Muscle layer of colon (tissue), 2 donors: ENCODE results near the gene POC1A.

Experiments
- H3K27ac ChIP-seq: one replicate; pipeline ENCODE4 v1.7.0; 2013; ENCODE audit warnings: low read depth, mild to moderate bottlenecking, low read length, moderate library complexity
- H3K27me3 ChIP-seq, 2 donors: one replicate each; pipeline ENCODE4 v1.7.0; 2013; ENCODE audit warnings: low read length in 2 of 2, mild to moderate bottlenecking in 2 of 2; ENCODE audit not compliant: insufficient read depth in 2 of 2, control insufficient read depth in 1 of 2
- H3K36me3 ChIP-seq: one replicate; pipeline ENCODE4 v1.7.0; 2013; ENCODE audit warnings: mild to moderate bottlenecking, low read length; ENCODE audit not compliant: insufficient read depth
- H3K4me1 ChIP-seq: one replicate; pipeline ENCODE4 v1.7.0; 2013; ENCODE audit warnings: mild to moderate bottlenecking, low read length; ENCODE audit not compliant: insufficient read depth
- H3K4me3 ChIP-seq, 2 donors: one replicate each; pipeline ENCODE4 v1.7.0; 2013; ENCODE audit warnings: low read length in 2 of 2, low read depth in 1 of 2, mild to moderate bottlenecking in 1 of 2, moderate library complexity in 1 of 2
- H3K9ac ChIP-seq: one replicate; pipeline ENCODE4 v1.7.0; 2013; ENCODE audit warnings: low read length
- H3K9me3 ChIP-seq: one replicate; pipeline ENCODE4 v1.7.0; 2013; ENCODE audit warnings: mild to moderate bottlenecking, low read length
- donor health status: abdominal sarcoma.
- donor health status: Adenocarcinoma of cecum.

The POC1A gene

DNA sequence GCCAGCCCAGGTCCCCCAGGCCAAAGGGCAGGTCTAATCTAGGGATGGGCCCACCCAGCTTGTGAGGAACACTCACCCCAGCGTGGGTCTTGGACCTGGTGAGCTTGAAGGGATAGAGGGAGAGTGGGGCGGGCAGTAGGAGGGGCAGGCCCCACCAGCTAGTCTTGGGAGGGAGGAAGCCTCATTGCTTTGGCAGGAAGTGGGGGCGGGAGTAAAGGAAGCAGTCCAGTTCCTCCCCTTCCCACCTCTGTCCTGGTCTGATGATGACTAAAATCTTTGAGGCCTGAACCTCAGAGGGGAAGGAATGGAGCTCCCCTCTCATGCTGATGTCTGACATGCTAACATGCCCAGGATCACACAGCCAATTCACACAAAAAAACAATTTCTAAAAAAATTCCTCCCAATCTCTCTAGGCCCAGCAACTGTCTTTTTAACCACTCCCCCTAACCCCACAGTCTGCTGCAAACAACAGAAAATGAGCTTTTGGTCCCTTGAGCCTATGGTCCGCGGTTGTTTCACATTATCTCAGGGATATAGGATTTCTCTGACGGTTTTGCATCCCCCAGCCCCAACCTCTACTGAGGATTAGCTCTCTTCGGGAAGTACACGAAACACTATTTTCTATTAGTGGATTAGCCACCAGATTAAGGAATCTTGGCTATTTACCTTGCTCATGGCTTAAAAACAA is 67.1 kb downstream of the POC1A start:
- no peaks in the 10 kb centered on the region for H3K9me3 ChIP-seq
- no peak overlapping the region for H3K9ac ChIP-seq
- no peaks in the 10 kb centered on the region for H3K36me3 ChIP-seq
- H3K27ac ChIP-seq = no peak overlapping the region
- no peaks in the 10 kb centered on the region for H3K27me3 ChIP-seq
- no peaks in the 10 kb centered on the region for H3K4me1 ChIP-seq
- H3K4me3 ChIP-seq = no peak overlapping the region

DNA sequence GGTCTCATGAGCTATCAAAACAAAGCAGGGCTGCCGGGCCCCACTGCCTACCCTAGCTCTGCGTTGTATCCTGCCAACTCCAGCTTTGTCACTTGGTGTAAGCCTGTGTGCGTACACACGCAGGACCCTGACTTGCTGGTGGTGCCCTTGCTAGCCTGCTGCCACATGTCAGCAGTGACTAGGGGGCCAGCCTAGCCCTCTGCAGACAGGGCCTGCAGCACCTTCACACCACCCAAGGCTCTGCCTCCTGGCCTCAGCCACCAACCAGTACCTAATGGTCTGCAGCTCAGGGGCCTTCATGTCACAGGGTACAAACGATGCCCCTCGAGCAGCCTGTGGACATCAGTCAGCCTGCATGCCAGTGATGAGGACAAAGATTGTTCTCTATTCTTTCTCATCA is 67.8 kb downstream of the POC1A start:
- Histone ChIP-seq H3K9me3 (no peaks in the 10 kb centered on the region), H3K4me1 (no peaks in the 10 kb centered on the region), H3K9ac (no peak overlapping the region), H3K36me3 (no peaks in the 10 kb centered on the region), H3K27ac (no peak overlapping the region), H3K27me3 (no peaks in the 10 kb centered on the region), H3K4me3 (no peak overlapping the region)

DNA sequence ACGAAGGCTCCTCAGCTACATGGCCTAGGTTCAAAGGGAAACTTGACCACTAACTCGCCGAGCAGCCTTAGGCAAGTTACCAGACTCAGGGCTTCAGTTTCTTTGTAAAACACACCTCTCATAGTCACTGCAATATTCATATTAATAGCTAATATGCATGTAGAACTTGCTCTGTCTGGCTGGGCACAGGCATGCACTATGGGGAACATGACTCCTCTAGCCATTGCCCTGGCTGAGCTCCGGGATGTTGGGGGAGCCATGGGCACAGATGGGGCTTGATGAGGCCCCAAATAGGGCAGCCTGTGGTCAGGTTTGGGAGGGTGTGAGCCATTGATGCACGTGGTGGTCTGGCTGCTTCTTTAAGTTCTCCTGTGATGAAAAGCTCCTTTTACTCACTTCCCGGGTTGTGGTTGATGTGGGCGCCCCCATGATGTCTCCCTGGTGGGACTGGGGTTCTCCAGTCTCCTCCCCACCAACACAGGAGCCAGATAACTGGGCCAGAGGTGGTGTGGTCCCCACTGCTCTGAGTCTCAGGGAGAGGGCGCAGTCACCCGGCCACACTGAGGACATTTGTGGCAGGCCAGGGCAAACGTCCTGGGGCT is 68.4 kb downstream of the POC1A start:
- Histone ChIP-seq H3K27me3 (no peaks in the 10 kb centered on the region), H3K36me3 (no peaks in the 10 kb centered on the region), H3K9me3 (no peaks in the 10 kb centered on the region), H3K4me3 (no peak overlapping the region), H3K4me1 (no peaks in the 10 kb centered on the region), H3K9ac (no peak overlapping the region), H3K27ac (no peak overlapping the region)

DNA sequence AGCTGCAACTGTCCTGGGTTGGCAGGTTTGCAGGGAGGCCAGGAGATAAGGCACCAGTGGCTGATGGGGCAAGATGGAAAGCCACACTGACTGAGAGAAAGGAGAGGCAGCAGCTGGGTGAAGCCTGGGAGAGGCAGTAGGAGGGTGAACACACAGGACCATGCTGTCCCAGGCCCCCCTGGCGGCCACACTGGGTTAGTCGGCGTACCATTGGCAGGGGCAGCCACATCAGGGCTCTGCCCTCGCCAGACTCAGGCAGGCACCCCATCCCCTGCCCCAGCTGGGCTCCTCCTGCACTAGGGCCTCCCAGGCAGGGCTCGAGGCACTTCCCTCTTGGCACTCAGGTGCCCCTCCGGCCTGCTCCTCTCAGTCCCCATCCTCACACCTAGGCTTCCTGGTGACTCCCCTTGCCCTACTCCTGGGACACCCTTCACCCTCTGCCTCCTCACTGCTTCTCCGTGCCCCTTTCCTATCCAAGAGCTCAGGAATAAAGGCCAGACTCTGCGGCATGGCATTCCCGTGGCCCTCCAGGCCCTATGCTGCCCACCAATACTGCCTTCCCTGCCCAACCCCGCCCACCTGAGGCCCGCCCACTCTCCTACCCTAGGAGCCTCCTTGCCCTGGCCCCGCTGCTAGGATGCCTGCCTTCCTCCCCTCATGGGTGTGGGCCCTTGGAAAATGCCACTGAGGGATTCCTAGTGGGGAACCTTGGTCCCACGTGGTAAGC is 69.1 kb downstream of the POC1A start:
- no peak overlapping the region for H3K4me3 ChIP-seq
- no peaks in the 10 kb centered on the region for H3K27me3 ChIP-seq
- no peaks in the 10 kb centered on the region for H3K4me1 ChIP-seq
- no peak overlapping the region for H3K27ac ChIP-seq
- no peaks in the 10 kb centered on the region for H3K9me3 ChIP-seq
- H3K9ac ChIP-seq = no peak overlapping the region
- H3K36me3 ChIP-seq = no peaks in the 10 kb centered on the region

DNA sequence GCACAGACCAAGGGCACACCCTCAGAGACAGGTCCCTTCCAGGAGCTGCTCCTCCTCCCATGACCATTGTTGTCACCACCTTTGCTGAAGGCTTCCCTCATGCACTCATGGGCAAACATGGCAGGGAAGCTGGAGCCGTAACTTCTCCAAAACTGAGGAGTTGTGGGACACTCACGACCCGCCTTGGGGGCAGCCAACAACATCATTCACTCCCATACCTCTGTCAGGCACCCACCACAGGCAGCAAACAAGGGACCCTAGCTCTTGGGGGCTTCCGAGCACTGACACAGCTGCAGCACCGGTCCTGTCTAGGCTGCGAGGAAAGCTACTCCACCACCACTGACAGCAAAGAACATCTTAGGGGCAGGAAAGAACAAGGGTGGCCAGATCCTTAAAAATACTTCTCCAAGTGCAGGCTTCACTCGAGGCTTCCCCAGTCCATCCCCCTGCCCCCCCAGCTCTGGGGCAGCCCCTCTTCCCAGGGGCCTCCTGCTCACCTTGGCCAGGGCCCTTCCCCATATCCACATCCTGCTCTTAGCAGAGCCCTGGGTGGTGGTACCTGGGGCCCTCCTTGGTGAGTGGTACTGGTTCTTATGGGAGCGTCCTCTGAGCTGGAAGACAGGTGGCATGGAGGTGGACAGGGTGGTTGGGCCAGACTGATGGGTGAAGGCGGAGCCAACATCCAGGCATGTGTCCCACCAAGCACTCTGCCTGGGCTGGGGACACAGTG is 69.8 kb downstream of the POC1A start:
- H3K27ac ChIP-seq = no peak overlapping the region

DNA sequence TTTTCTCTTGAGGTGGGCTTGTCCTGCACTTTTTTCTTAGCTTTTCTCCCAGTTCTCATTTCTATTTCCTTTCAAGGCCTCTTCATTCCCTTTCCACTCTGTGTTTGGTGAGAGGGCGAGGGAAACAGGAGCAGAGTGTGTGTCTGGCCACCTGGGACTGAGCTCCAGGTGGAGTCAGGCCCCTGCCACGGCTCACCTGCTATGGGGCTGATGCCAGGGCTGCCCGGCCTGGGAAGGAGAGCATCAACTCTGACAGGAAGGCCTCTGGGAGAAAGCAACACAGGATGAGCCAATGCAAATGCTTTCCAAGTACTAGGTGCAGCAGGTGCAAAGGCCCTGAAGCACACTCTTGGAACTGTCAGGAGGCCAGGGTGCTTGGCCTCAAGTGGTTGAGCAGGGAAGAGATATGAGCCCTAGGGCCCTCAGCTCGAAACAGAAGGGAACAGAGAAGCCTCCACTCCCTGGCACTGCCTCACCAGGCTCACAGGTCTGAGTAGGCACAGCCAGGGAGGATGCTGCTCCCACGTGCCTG is 70.6 kb downstream of the POC1A start:
- no peaks in the 10 kb centered on the region for H3K27me3 ChIP-seq
- no peak overlapping the region for H3K27ac ChIP-seq
- H3K9ac ChIP-seq = no peak overlapping the region
- H3K36me3 ChIP-seq = no peaks in the 10 kb centered on the region
- no peaks in the 10 kb centered on the region for H3K9me3 ChIP-seq
- H3K4me1 ChIP-seq = no peaks in the 10 kb centered on the region
- no peak overlapping the region for H3K4me3 ChIP-seq

More for the DNA sequence above, 69.8 kb downstream of the POC1A start:
- Histone ChIP-seq H3K36me3 (no peaks in the 10 kb centered on the region), H3K4me3 (no peak overlapping the region), H3K9me3 (no peaks in the 10 kb centered on the region), H3K27me3 (no peaks in the 10 kb centered on the region), H3K4me1 (no peaks in the 10 kb centered on the region), H3K9ac (no peak overlapping the region)

DNA sequence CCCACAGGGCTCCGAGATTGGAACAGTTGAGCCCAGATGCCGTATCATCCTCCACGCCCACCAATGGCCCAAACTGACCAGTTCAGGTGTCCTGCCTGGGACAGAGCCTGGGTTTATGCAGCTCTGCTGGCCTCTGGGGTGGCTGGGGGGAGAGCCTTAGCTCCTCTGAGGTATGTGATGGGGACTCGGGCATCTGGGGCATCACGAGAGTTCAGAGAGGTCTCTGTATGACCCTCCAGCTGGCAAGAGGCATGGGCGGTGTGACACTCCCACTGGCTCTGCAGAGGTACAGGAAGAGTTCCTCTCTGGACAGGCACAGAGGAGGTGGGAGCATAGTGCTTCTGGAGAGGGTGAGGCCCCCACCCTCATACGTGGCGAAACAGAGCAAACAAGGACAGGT is 71.3 kb downstream of the POC1A start:
- H3K27ac ChIP-seq = no peak overlapping the region
- no peaks in the 10 kb centered on the region for H3K27me3 ChIP-seq
- H3K9ac ChIP-seq = no peak overlapping the region
- no peaks in the 10 kb centered on the region for H3K9me3 ChIP-seq
- H3K4me1 ChIP-seq = peaks cover 2% of the 10 kb centered on the region
- H3K4me3 ChIP-seq = no peak overlapping the region
- H3K36me3 ChIP-seq = no peaks in the 10 kb centered on the region

DNA sequence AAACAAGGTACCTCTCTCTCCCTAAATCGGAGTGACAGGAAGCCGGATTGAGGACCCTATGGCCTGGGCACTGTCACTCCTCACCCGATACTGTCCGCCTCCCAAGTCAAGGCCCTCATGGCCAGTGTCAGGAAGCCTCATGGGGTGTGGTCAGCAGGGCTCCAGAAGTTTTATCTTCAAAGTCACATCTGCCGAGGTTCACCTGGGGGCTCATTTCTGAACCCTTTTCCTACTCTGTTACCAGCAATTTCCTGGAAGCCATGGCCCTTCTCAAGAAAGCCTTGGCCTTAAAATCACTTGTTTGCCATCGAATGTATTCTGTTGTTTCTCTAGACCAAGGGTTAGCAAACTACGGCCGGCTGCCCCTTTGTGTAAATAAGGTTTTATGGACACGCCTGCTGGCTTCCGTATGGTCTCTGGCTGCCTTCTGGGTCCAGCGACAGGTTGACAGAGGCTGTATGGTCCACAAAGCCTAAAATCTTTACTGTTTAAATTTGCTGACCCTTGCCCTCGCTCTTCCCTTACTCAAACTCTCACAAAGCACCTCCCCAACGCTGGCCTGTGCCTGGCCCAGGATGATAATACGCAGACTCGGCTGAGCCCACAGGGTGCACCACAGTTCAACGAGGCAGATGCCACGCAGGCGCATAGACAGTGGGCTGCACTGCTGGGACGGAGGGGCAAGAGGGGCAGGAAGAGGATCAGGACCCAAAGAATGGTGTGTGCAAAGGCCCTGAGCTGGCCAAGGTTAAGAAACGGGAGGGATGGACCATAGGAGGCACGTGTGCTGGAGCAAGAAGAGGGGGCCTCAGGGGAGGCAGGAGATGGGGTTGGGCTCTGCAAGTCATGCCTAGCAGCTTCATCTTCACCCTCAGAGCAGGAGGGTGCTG is 73.1 kb downstream of the POC1A start:
- no peak overlapping the region for H3K27ac ChIP-seq
- no peak overlapping the region for H3K4me3 ChIP-seq
- no peaks in the 10 kb centered on the region for H3K27me3 ChIP-seq
- peaks cover 16% of the 10 kb centered on the region for H3K4me1 ChIP-seq
- no peak overlapping the region for H3K9ac ChIP-seq
- no peaks in the 10 kb centered on the region for H3K36me3 ChIP-seq
- H3K9me3 ChIP-seq = no peaks in the 10 kb centered on the region

DNA sequence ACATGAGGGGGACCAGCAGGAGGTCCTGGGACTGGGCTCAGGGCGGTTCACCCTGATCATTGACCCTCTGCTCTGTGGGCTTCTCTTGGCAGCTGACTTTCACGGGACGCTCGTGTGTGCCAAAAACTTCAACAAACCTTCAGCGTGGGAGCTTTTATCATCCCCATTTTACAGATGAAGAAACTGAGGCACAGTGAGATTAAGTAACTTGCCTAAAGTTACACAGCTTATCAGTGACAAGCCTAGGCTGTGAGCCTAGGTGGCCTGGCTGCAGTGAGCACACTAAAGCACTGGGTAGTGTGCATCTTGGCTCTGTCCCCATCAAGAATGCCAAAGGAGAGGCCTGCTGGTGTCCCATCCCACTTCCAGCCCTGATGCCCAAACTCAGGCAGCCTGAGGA is 74.3 kb downstream of the POC1A start:
- H3K27ac ChIP-seq = no peak overlapping the region
- no peaks in the 10 kb centered on the region for H3K9me3 ChIP-seq
- H3K4me3 ChIP-seq = no peak overlapping the region
- H3K4me1 ChIP-seq = peaks cover 16% of the 10 kb centered on the region
- H3K9ac ChIP-seq = no peak overlapping the region
- H3K36me3 ChIP-seq = no peaks in the 10 kb centered on the region
- H3K27me3 ChIP-seq = no peaks in the 10 kb centered on the region

DNA sequence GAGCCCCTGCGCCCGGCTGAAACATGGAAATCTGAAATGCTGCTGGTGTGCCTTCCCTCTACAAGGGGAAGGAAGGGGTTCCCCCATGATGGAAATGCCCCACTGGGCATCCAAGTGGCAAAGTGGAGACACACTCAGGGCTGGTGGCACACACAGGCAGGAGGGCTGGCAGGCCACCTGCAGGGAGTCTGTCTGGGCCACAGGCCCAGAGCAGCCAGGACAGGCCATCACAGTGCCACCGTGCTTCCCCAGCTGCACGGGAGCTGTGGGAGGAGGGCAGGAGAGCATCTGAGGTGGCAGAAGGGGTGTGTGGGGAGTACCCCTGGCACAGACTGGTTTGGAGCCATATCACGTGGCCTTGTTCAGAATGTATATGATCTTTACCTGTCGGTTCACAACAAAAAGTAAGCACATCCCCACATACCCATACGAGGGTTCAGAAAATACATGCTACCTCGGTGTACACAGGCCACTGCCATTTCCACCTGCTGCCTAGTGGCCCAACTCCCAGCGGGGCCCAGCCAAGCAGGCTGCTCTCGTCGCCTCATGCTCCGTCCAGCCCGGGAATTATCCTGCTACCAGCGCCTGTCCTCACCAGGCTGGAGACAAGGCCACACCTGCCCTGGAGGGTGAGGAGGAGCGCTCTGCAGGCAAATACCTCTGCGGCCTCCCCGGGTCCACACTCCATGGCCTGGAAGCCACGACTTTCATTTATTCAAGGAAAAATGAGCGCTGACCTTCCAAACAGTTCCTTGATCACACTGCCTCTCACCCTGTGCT is 75.3 kb downstream of the POC1A start:
- no peaks in the 10 kb centered on the region for H3K27me3 ChIP-seq

More for the DNA sequence above, 75.3 kb downstream of the POC1A start:
- H3K4me3 ChIP-seq = no peak overlapping the region
- H3K4me1 ChIP-seq = peaks cover 16% of the 10 kb centered on the region
- no peaks in the 10 kb centered on the region for H3K36me3 ChIP-seq
- H3K9me3 ChIP-seq = no peaks in the 10 kb centered on the region
- no peak overlapping the region for H3K27ac ChIP-seq
- H3K9ac ChIP-seq = no peak overlapping the region
